CD4-positive, alpha-beta T cell (primary cell): Measurements from ENCODE around the gene WDR41. TPM values are rescaled to one million over a fixed set of nuclear protein-coding genes. Genes with fewer than 3 reads are reported as not detected.

Experiments
- ATAC-seq: fragments of 200-7000 bp; cut with Tn5 transposase; one replicate; pipeline ENCODE4 v1.10.0; 2022; ENCODE audit warnings: mild to moderate bottlenecking; ENCODE audit not compliant: poor library complexity
- CTCF ChIA-PET: fragments of 350-600 bp; sonication (Branson Sonifier 250); formaldehyde crosslinking; loops from one replicate; lab custom pipeline; 2021; ENCODE audit warnings: antibody characterized with exemption, inconsistent platforms; lab: Charles Lee
- POLR2A ChIA-PET: fragments of 350-600 bp; sonication (Branson Sonifier 250); formaldehyde crosslinking; loops from one replicate; lab custom pipeline; 2021; ENCODE audit warnings: antibody characterized with exemption, inconsistent platforms; lab: Charles Lee
- DNase-seq, 14 experiments: peaks; one replicate each; pipeline ENCODE4 v3.0.0-alpha.2; 2013 to 2020; ENCODE audit warnings: mixed read lengths in 2 of 14
- H3K27ac ChIP-seq, 2 donors: one replicate each; pipeline versions ENCODE4 v1.5.1 to v1.7.0; 2013; ENCODE audit warnings: low read length in 2 of 2, low read depth in 1 of 2, mild to moderate bottlenecking in 1 of 2
- H3K27me3 ChIP-seq, 2 experiments: 1 replicate in 1 of 2; 2 replicates in 1 of 2; pipeline versions ENCODE4 v1.6.1 to v1.7.0; 2013; ENCODE audit warnings: low read length in 2 of 2, control low read depth in 1 of 2, mild to moderate bottlenecking in 1 of 2, moderate library complexity in 1 of 2; ENCODE audit not compliant: insufficient read depth in 2 of 2, control insufficient read depth in 1 of 2
- H3K36me3 ChIP-seq: one replicate; pipeline ENCODE4 v1.6.1; 2013; ENCODE audit warnings: low read length, control low read depth; ENCODE audit not compliant: insufficient read depth
- H3K4me1 ChIP-seq: one replicate; pipeline ENCODE4 v1.6.1; 2013; ENCODE audit warnings: low read length, control low read depth; ENCODE audit not compliant: insufficient read depth
- H3K4me3 ChIP-seq: one replicate; pipeline ENCODE4 v1.5.1; 2013; ENCODE audit warnings: mild to moderate bottlenecking, low read length, moderate library complexity
- H3K9me3 ChIP-seq, 2 experiments: 1 replicate in 1 of 2; 2 replicates in 1 of 2; pipeline versions ENCODE4 v1.6.1 to v1.7.0; 2013; ENCODE audit warnings: low read length in 2 of 2, mild to moderate bottlenecking in 2 of 2, control low read depth in 1 of 2, moderate library complexity in 1 of 2; ENCODE audit not compliant: control insufficient read depth in 1 of 2, insufficient read depth in 1 of 2
- H3K27ac Mint-ChIP-seq: one replicate; pipeline ENCODE4 v1.8.0; 2020; ENCODE audit warnings: mixed read lengths
- H3K27me3 Mint-ChIP-seq: one replicate; pipeline ENCODE4 v1.8.0; 2021; ENCODE audit warnings: mixed read lengths
- H3K36me3 Mint-ChIP-seq: one replicate; pipeline ENCODE4 v1.8.0; 2021; ENCODE audit warnings: low read depth, mixed read lengths
- H3K4me1 Mint-ChIP-seq: one replicate; pipeline ENCODE4 v1.8.0; 2021; ENCODE audit warnings: low read depth, mixed read lengths
- H3K4me3 Mint-ChIP-seq: one replicate; pipeline ENCODE4 v1.8.0; 2020; ENCODE audit warnings: mild to moderate bottlenecking, mixed read lengths
- H3K9me3 Mint-ChIP-seq: one replicate; pipeline ENCODE4 v1.8.0; 2020; ENCODE audit warnings: mixed read lengths
- intact Hi-C, 2 experiments: fragments of 100-400 bp; cut with DNase I in 1 of 2; cut with micrococcal nuclease in 1 of 2; formaldehyde crosslinking; loops; one replicate each; pipeline versions ENCODE4 v1.15.1 to v1.9.0; 2023 to 2025; cut with DNase I, micrococcal nuclease
- total RNA-seq, 174 experiments: library from RNA in 2 of 174; stranded (reverse) in 2 of 174; gene quantifications; one replicate each; pipeline ENCODE4 v1.2.3 and lab custom pipeline; 2021 to 2026
- TF ChIP-seq, protein P1 (sequence below): fragments of 200-600 bp; IDR thresholded peaks from one replicate; pipeline ENCODE4 v1.8.0; 2022; ENCODE audit warnings: antibody characterized with exemption, mild to moderate bottlenecking

The WDR41 gene
- total RNA-seq, 2 experiments from 2014 or later = 4.2 to 4.4 TPM

GRCh38 chr5:77426670-77427069 is 65.4 kb downstream of the WDR41 start:
- CTCF ChIA-PET = interaction anchor here (0.6 to 1.3 kb wide), 2 partner anchors 11 to 437 kb away, joined by 3 read pairs; no protein-coding TSS in a partner anchor
- Histone ChIP-seq H3K27ac (no peak overlapping the region), H3K27me3 (no peaks in the 10 kb centered on the region), H3K4me1 (no peaks in the 10 kb centered on the region), H3K4me3 (no peak overlapping the region), H3K9me3 (no peaks in the 10 kb centered on the region), H3K36me3 (peaks cover 4% of the 10 kb centered on the region)
- intact Hi-C loops = no loop called here
- Mint-ChIP-seq H3K27me3 (no peaks in the 10 kb centered on the region), H3K36me3 (peaks cover 10% of the 10 kb centered on the region), H3K9me3 (no peaks in the 10 kb centered on the region), H3K27ac (no peak overlapping the region), H3K4me3 (no peak overlapping the region), H3K4me1 (no peaks in the 10 kb centered on the region)
- DNase-seq (no peak), ATAC-seq (no peak)
- TF ChIP-seq, protein P1, sequence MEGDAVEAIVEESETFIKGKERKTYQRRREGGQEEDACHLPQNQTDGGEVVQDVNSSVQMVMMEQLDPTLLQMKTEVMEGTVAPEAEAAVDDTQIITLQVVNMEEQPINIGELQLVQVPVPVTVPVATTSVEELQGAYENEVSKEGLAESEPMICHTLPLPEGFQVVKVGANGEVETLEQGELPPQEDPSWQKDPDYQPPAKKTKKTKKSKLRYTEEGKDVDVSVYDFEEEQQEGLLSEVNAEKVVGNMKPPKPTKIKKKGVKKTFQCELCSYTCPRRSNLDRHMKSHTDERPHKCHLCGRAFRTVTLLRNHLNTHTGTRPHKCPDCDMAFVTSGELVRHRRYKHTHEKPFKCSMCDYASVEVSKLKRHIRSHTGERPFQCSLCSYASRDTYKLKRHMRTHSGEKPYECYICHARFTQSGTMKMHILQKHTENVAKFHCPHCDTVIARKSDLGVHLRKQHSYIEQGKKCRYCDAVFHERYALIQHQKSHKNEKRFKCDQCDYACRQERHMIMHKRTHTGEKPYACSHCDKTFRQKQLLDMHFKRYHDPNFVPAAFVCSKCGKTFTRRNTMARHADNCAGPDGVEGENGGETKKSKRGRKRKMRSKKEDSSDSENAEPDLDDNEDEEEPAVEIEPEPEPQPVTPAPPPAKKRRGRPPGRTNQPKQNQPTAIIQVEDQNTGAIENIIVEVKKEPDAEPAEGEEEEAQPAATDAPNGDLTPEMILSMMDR = no peak
- POLR2A ChIA-PET = interaction anchor here (0.6 kb wide), 1 partner anchor 1609 kb away, joined by 3 read pairs; no protein-coding TSS in a partner anchor

- peaks cover under 1% of the 10 kb centered on the region for H3K36me3 ChIP-seq
Observed at GRCh38 chr5:77425998-77426659, 66.0 kb downstream of the WDR41 start.

GRCh38 chr5:77425420-77425819 is 66.7 kb downstream of the WDR41 start:
- H3K4me1 ChIP-seq = no peaks in the 10 kb centered on the region
- no peaks in the 10 kb centered on the region for H3K9me3 ChIP-seq
- Mint-ChIP-seq H3K27me3 (peaks cover 8% of the 10 kb centered on the region), H3K4me3 (no peak overlapping the region), H3K36me3 (no peaks in the 10 kb centered on the region), H3K27ac (no peak overlapping the region), H3K4me1 (no peaks in the 10 kb centered on the region), H3K9me3 (no peaks in the 10 kb centered on the region)
- CTCF ChIA-PET = no interaction called here
- TF ChIP-seq, protein P1 = no peak
- no peak overlapping the region for H3K27ac ChIP-seq
- ATAC-seq (no peak), DNase-seq (no peak)
- H3K27me3 ChIP-seq = no peaks in the 10 kb centered on the region
- POLR2A ChIA-PET = no interaction called here
- H3K4me3 ChIP-seq = no peak overlapping the region
- H3K36me3 ChIP-seq = no peaks in the 10 kb centered on the region
- intact Hi-C loops = no loop called here

More at GRCh38 chr5:77425998-77426659, 66.0 kb downstream of the WDR41 start:
- Mint-ChIP-seq H3K4me1 (no peaks in the 10 kb centered on the region), H3K27ac (no peak overlapping the region), H3K4me3 (no peak overlapping the region), H3K36me3 (peaks cover 5% of the 10 kb centered on the region), H3K9me3 (no peaks in the 10 kb centered on the region), H3K27me3 (peaks cover 5% of the 10 kb centered on the region)
- intact Hi-C loops = no loop called here
- Histone ChIP-seq H3K27me3 (no peaks in the 10 kb centered on the region), H3K4me3 (no peak overlapping the region), H3K9me3 (no peaks in the 10 kb centered on the region), H3K4me1 (no peaks in the 10 kb centered on the region), H3K27ac (no peak overlapping the region)
- ATAC-seq (no peak), DNase-seq (no peak)
- ChIA-PET POLR2A (no interaction called here), CTCF (interaction anchor here (0.6 to 1.3 kb wide), 2 partner anchors 11 to 437 kb away, joined by 3 read pairs; no protein-coding TSS in a partner anchor)
- TF ChIP-seq, protein P1 = no peak
